Chondrocyte (in vitro differentiated cells): Measurements from ENCODE around the gene ACTR8. TPM values are rescaled to one million over a fixed set of nuclear protein-coding genes. Genes with fewer than 3 reads are reported as not detected.

Experiments
- DNase-seq: peaks from one replicate; pipeline ENCODE4 v3.0.0; 2021; ENCODE audit warnings: mixed read lengths, low spot score
- H3K27ac Mint-ChIP-seq: one replicate; pipeline ENCODE4 v1.8.0; 2021; ENCODE audit warnings: mild to moderate bottlenecking, moderate library complexity, mixed read lengths; ENCODE audit not compliant: unreplicated experiment
- H3K27me3 Mint-ChIP-seq: 2 replicates; pipeline ENCODE4 v1.8.0; 2021; ENCODE audit warnings: low read depth, mixed read lengths
- H3K36me3 Mint-ChIP-seq: 2 replicates; pipeline ENCODE4 v1.8.0; 2021; ENCODE audit warnings: low read depth, mixed read lengths
- H3K4me1 Mint-ChIP-seq: 2 replicates; pipeline ENCODE4 v1.8.0; 2021; ENCODE audit warnings: low read depth, mild to moderate bottlenecking, mixed read lengths
- H3K4me3 Mint-ChIP-seq: one replicate; pipeline ENCODE4 v1.8.0; 2021; ENCODE audit warnings: mild to moderate bottlenecking, moderate library complexity, mixed read lengths; ENCODE audit not compliant: unreplicated experiment
- H3K9me3 Mint-ChIP-seq: 2 replicates; pipeline ENCODE4 v1.8.0; 2021; ENCODE audit warnings: low read depth, mixed read lengths
- total RNA-seq: library from RNA; stranded (reverse); gene quantifications from 3 replicates; pipeline ENCODE4 v1.2.1, GENCODE V29; 2021
- TF ChIP-seq, protein P1 (sequence below): fragments of 200-600 bp; sonication (generic); IDR thresholded peaks from 2 replicates; pipeline ENCODE4 v1.5.0; 2021; ENCODE audit warnings: antibody characterized with exemption, mild to moderate bottlenecking, moderate library complexity

The ACTR8 gene
- total RNA-seq, 1 donor from 2014 or later = 37.0 TPM

DNA sequence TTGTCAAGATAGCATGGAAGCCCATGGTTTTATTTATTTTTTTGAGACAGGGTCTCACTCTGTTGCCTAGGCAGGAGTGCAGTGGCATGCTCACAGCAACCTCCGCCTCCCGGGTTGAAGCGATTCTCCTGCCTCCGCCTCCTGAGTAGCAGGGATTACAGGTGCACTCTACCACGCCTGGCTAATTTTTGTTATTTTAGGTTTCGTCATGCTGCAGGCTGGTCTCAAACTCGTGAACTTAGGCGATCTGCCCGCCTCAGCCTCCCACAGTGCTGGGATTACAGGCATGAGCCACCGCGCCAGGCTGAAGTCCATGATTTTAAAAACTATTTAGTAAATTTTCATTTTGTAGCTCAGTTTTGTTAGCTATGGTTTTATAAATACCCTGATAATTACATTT lies 2.7 kb upstream of the ACTR8 start:
- Mint-ChIP-seq H3K9me3 (no peaks in the 10 kb centered on the region), H3K36me3 (peaks cover 10% of the 10 kb centered on the region), H3K27ac (no peak overlapping the region), H3K27me3 (no peaks in the 10 kb centered on the region), H3K4me3 (no peak overlapping the region), H3K4me1 (peaks cover 32% of the 10 kb centered on the region)
- TF ChIP-seq, protein P1, sequence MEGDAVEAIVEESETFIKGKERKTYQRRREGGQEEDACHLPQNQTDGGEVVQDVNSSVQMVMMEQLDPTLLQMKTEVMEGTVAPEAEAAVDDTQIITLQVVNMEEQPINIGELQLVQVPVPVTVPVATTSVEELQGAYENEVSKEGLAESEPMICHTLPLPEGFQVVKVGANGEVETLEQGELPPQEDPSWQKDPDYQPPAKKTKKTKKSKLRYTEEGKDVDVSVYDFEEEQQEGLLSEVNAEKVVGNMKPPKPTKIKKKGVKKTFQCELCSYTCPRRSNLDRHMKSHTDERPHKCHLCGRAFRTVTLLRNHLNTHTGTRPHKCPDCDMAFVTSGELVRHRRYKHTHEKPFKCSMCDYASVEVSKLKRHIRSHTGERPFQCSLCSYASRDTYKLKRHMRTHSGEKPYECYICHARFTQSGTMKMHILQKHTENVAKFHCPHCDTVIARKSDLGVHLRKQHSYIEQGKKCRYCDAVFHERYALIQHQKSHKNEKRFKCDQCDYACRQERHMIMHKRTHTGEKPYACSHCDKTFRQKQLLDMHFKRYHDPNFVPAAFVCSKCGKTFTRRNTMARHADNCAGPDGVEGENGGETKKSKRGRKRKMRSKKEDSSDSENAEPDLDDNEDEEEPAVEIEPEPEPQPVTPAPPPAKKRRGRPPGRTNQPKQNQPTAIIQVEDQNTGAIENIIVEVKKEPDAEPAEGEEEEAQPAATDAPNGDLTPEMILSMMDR = no peak
- DNase-seq = no peak

DNA sequence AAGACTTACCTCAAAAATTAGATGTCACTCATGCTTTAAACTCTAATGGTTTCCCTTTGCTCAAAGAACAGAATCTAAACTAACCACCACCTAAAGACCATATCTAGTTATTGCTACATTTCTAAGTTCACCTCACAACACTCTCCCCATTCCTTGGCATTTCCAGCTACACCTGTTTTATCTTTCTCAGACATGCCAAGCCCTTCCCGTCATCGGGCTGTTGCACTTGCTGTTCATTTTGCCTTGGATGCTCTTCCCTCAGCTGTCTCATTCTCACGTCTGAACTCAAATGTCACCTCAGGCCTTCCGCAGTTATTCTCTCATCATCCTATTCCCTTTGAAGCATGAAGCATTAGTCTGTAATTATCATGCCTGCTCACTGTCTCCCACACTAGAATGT lies 1.1 kb upstream of the ACTR8 start:
- no peak for DNase-seq
- TF ChIP-seq, protein P1 = no peak
- Mint-ChIP-seq H3K4me1 (peaks cover 23% of the 10 kb centered on the region), H3K9me3 (no peaks in the 10 kb centered on the region), H3K36me3 (peaks cover 14% of the 10 kb centered on the region), H3K4me3 (no peak overlapping the region), H3K27ac (no peak overlapping the region), H3K27me3 (no peaks in the 10 kb centered on the region)

DNA sequence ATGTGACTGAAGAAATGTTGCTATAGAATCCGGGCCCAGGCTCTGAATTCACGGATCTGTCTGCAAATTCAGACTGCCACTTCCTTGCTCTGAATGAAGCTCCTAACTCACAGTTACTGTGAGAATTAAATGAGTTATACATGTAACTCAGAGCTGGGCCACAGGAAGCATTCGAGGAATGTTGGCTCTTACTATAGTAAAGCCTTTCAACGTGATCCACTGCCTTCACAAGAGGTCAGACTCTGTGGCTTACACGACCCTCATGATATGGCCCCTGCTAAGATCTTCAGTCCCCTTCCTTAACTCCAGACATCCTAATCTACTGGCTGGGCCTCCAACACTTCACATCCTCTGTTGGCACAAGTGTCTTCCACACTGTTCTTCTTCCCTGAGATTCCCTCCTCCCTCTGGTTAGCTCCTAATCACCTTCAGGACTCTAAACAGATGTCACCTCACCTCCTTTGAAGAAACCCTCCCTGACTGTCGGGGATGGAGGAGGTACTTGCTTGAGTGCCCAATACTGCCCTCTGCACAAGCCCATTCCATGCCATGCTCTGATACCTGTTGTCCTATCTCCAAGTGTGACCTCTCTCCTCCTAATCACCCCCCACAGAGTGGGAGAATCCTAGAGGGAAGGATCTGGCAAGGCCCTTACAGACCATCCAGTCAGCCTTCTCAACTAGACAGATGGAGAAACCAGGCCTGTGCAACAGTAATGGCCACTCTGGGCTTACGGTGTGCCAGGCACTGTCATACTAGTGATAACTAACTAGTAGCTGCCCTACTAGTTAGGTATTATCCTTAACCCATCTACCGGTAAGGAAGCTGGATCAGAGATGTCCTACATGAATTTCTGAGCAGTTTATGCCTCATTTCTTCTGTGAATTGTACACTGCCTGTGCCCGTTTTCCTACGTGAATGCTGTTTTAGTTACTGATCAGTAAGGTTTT lies 1.3 kb downstream of the ACTR8 start:
- Mint-ChIP-seq H3K27me3 (no peaks in the 10 kb centered on the region), H3K4me3 (peak overlapping the region; percentile 97), H3K9me3 (no peaks in the 10 kb centered on the region), H3K4me1 (peaks cover 23% of the 10 kb centered on the region), H3K27ac (peak overlapping the region; percentile 93), H3K36me3 (peaks cover 22% of the 10 kb centered on the region)
- DNase-seq = no peak
- TF ChIP-seq, protein P1 = no peak

DNA sequence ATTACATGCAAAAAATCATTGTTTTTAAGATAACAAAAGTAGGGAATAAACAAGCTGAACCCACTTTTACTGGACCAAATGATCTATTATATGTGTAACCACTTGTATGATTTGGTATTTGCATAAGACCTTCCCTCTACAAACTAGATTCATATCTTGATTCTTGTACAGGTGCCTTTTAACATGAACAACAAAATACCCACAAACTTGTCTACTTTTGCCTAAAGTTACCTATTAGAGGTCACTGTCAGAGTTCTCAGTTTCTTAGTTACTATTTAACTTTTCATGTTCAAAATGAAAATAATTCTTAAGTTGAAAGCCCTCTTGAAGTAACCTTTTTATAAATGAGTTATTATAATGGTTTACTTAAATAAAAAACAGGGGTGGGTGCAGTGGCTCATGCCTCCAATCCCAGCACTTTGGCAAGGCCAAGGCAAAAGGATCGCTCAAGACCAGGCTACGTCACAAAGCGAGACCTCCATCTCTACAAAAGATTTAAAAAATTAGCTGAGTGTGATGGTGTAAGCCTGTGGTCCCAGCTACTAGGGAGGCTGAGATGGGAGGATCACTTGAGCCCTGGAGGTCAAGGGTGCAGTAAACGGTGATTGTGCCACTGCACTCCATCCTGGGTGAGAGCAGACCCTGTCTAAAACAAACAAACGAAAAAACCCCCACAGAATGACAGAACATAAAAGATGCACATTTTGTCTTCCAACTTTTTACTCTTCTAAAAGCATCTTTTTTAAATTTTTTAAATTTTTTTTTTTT lies 16.0 kb downstream of the ACTR8 start:
- no peak overlapping the region for H3K4me3 Mint-ChIP-seq
- no peaks in the 10 kb centered on the region for H3K27me3 Mint-ChIP-seq
- no peaks in the 10 kb centered on the region for H3K4me1 Mint-ChIP-seq
- TF ChIP-seq, protein P1 = no peak
- no peak for DNase-seq
- H3K36me3 Mint-ChIP-seq = peaks cover 45% of the 10 kb centered on the region
- no peak overlapping the region for H3K27ac Mint-ChIP-seq
- H3K9me3 Mint-ChIP-seq = peaks cover 10% of the 10 kb centered on the region

DNA sequence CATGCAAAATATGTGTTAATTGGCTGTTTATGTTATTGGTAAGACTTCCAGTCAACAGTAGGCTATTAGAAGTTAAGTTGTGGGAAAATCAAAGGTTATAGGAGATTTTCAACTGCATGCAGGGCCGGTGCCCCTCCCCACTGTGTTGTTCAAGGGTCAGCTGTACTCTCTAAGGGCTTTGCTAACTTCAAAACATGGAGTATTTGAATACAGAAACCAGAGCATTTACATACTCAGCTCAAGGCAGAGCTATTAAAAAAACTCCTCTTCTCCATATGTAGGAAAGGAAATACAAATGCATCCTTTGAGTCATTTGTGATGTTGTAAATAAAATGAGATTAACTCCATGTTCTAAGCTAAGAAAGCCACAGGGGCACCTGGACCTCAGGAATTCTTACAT lies 18.8 kb downstream of the ACTR8 start:
- peaks cover 10% of the 10 kb centered on the region for H3K9me3 Mint-ChIP-seq
- H3K36me3 Mint-ChIP-seq = peaks cover 37% of the 10 kb centered on the region
- H3K27me3 Mint-ChIP-seq = no peaks in the 10 kb centered on the region
- TF ChIP-seq, protein P1 = no peak
- no peak for DNase-seq
- H3K4me3 Mint-ChIP-seq = no peak overlapping the region
- H3K4me1 Mint-ChIP-seq = no peaks in the 10 kb centered on the region
- H3K27ac Mint-ChIP-seq = no peak overlapping the region
